HCT116 (cell line): Measurements from ENCODE around the gene SLC22A23. TPM values are rescaled to one million over a fixed set of nuclear protein-coding genes. Genes with fewer than 3 reads are reported as not detected.

ENCODE experiments used
- ATAC-seq: fragments of 200-7000 bp; cut with Tn5 transposase; 2 replicates; pipeline ENCODE4 v1.9.1; 2020; ENCODE audit warnings: mild to moderate bottlenecking, moderate library complexity
- BruUV-seq: library from RNA; stranded (reverse); fragments of 400-500 nt; replicated peaks from 2 replicates; lab custom pipeline; 2021; lab: Mats Ljungman, UMichigan
- CTCF ChIA-PET: fragments of 300-600 bp; sonication (Branson Sonifier 250); formaldehyde crosslinking; loops from one replicate; lab custom pipeline; 2021; ENCODE audit warnings: antibody characterized with exemption; lab: Charles Lee
- POLR2A ChIA-PET: fragments of 300-600, 350-600 bp; sonication (Branson Sonifier 250); formaldehyde crosslinking; loops from one replicate; lab custom pipeline; 2021; ENCODE audit warnings: antibody characterized with exemption; lab: Charles Lee
- RAD21 ChIA-PET, 2 experiments: fragments of 300-600 bp; sonication (Branson Sonifier 250); formaldehyde crosslinking; loops; one replicate each; lab custom pipeline; 2023; ENCODE audit warnings: low total read pairs in 2 of 2; ENCODE audit not compliant: uncharacterized antibody in 2 of 2, unreplicated experiment in 2 of 2, low non-redundant PET in 1 of 2; lab: Charles Lee
- DNase-seq: peaks from one replicate; pipeline ENCODE4 v3.0.0-alpha.2; 2010; ENCODE audit warnings: low read depth, low spot score
- H2AFZ ChIP-seq: fragments of 200-600 bp; shearing (Covaris generic), sonication (generic); 2 replicates; pipeline ENCODE4 v1.6.1; 2017; ENCODE audit warnings: low read depth, mixed run types, mixed read lengths, antibody characterized with exemption, low read length; ENCODE audit not compliant: poor library complexity, severe bottlenecking
- H3K27ac ChIP-seq: 2 replicates; pipeline ENCODE4 v1.5.1; 2012; ENCODE audit warnings: low read depth, low read length
- H3K27me3 ChIP-seq: fragments of 200-600 bp; sonication (generic); 2 replicates; pipeline ENCODE4 v1.6.1; 2016; ENCODE audit warnings: mixed run types, low read length, mixed read lengths; ENCODE audit not compliant: insufficient read depth
- H3K36me3 ChIP-seq, 2 experiments: fragments of 200-500 bp in 1 of 2; fragments of 200-600 bp in 1 of 2; sonication (Bioruptor generic) in 1 of 2; sonication (generic) in 1 of 2; 2 replicates each; pipeline versions ENCODE4 v1.5.1 to v1.6.1; 2014 to 2016; ENCODE audit warnings: low read length in 2 of 2, inconsistent platforms in 1 of 2, mixed read lengths in 1 of 2, mixed run types in 1 of 2; ENCODE audit not compliant: insufficient read depth in 2 of 2, control insufficient read depth in 1 of 2
- H3K4me1 ChIP-seq, 2 experiments: fragments of 200-600 bp in 1 of 2; sonication (generic) in 1 of 2; 2 replicates each; pipeline versions ENCODE4 v1.5.1 to v1.6.1; 2012 to 2017; ENCODE audit warnings: low read length in 2 of 2, inconsistent platforms in 1 of 2, mild to moderate bottlenecking in 1 of 2, mixed read lengths in 1 of 2, mixed run types in 1 of 2, moderate library complexity in 1 of 2; ENCODE audit not compliant: insufficient read depth in 2 of 2, control insufficient read depth in 1 of 2
- H3K4me2 ChIP-seq: fragments of 200-600 bp; sonication (generic); 2 replicates; pipeline ENCODE4 v1.6.1; 2017; ENCODE audit warnings: mixed run types, low read length, mixed read lengths
- H3K4me3 ChIP-seq, 2 experiments: fragments of 200-600 bp in 1 of 2; sonication (generic) in 1 of 2; replicated peaks in 1 of 2; 2 replicates each; pipeline ENCODE4 v1.5.1; 2011 to 2016; ENCODE audit warnings: low read length in 2 of 2, control low read depth in 1 of 2, low read depth in 1 of 2, mild to moderate bottlenecking in 1 of 2, mixed read lengths in 1 of 2, mixed run types in 1 of 2
- H3K79me2 ChIP-seq: fragments of 200-600 bp; sonication (generic); 2 replicates; pipeline ENCODE4 v1.6.1; 2017; ENCODE audit warnings: mild to moderate bottlenecking, mixed run types, low read length, moderate library complexity, mixed read lengths; ENCODE audit not compliant: insufficient read depth
- H3K9ac ChIP-seq: fragments of 200-600 bp; sonication (generic); 2 replicates; pipeline ENCODE4 v1.6.1; 2016; ENCODE audit warnings: low read length, mixed read lengths
- H3K9me2 ChIP-seq: fragments of 200-600 bp; sonication (generic), shearing (Covaris generic); 2 replicates; pipeline ENCODE4 v1.6.1; 2017; ENCODE audit warnings: mixed run types, mild to moderate bottlenecking, moderate library complexity; ENCODE audit not compliant: insufficient read depth
- H3K9me3 ChIP-seq, 2 experiments: fragments of 200-500 bp in 1 of 2; fragments of 200-600 bp in 1 of 2; sonication (Bioruptor generic) in 1 of 2; sonication (generic) in 1 of 2; 2 replicates each; pipeline ENCODE4 v1.6.1; 2014 to 2017; ENCODE audit warnings: low read length in 2 of 2, mixed read lengths in 2 of 2, inconsistent platforms in 1 of 2, low read depth in 1 of 2, mild to moderate bottlenecking in 1 of 2, mixed run types in 1 of 2, moderate library complexity in 1 of 2; ENCODE audit not compliant: control insufficient read depth in 1 of 2, insufficient read depth in 1 of 2
- H4K20me1 ChIP-seq: fragments of 200-600 bp; sonication (generic), shearing (Covaris generic); 2 replicates; pipeline ENCODE4 v1.6.1; 2017; ENCODE audit warnings: mixed run types, mild to moderate bottlenecking, moderate library complexity; ENCODE audit not compliant: insufficient read depth
- CBX3 ChIP-seq: IDR thresholded peaks from 2 replicates; pipeline ENCODE4 v1.6.1; 2012; ENCODE audit warnings: low read depth
- CEBPB ChIP-seq: IDR thresholded peaks from 2 replicates; pipeline ENCODE4 v1.6.1; 2012; ENCODE audit warnings: low read depth
- EGR1 ChIP-seq: IDR thresholded peaks from 2 replicates; pipeline ENCODE4 v1.6.1; 2012; ENCODE audit warnings: low read depth
- EZH2 ChIP-seq: fragments of 200-600 bp; sonication (generic); IDR thresholded peaks from 2 replicates; pipeline ENCODE4 v1.6.1; 2017; ENCODE audit warnings: antibody characterized with exemption, mixed run types
- EZH2phosphoT487 ChIP-seq: fragments of 200-600 bp; IDR thresholded peaks from 2 replicates; pipeline ENCODE4 v1.6.1; 2018; ENCODE audit warnings: antibody characterized with exemption, borderline replicate concordance
- FOSL1 ChIP-seq: IDR thresholded peaks from 2 replicates; pipeline ENCODE4 v1.6.1; 2012; ENCODE audit warnings: low read depth
- JUND ChIP-seq: IDR thresholded peaks from 2 replicates; pipeline ENCODE4 v1.6.1; 2012
- POLR2AphosphoS5 ChIP-seq: IDR thresholded peaks from 2 replicates; pipeline ENCODE4 v1.6.1; 2011; ENCODE audit warnings: mild to moderate bottlenecking, low read depth, low read length, moderate library complexity
- RAD21 ChIP-seq: IDR thresholded peaks from 2 replicates; pipeline ENCODE4 v1.6.1; 2012; ENCODE audit warnings: low read depth, mild to moderate bottlenecking
- SIN3A ChIP-seq: IDR thresholded peaks from 2 replicates; pipeline ENCODE4 v1.6.1; 2012; ENCODE audit warnings: low read depth
- SP1 ChIP-seq: IDR thresholded peaks from 2 replicates; pipeline ENCODE4 v1.6.1; 2012; ENCODE audit warnings: low read depth
- SRF ChIP-seq: IDR thresholded peaks from 2 replicates; pipeline ENCODE4 v1.6.1; 2012; ENCODE audit warnings: low read depth
- YY1 ChIP-seq: IDR thresholded peaks from 2 replicates; pipeline ENCODE4 v1.6.1; 2011; ENCODE audit warnings: low read length, low read depth, moderate library complexity, mild to moderate bottlenecking; ENCODE audit not compliant: insufficient replicate concordance; ENCODE audit errors: extremely low read depth
- ZFX ChIP-seq: fragments of 450-650 bp; IDR thresholded peaks from 2 replicates; pipeline ENCODE4 v1.6.1; 2017
- ZNF274 ChIP-seq: fragments of 200-500 bp; sonication (Bioruptor generic); IDR thresholded peaks from 2 replicates; pipeline ENCODE4 v1.6.1; 2014; ENCODE audit warnings: mild to moderate bottlenecking, low read depth, low read length, inconsistent platforms
- intact Hi-C: fragments of 100-400 bp; cut with micrococcal nuclease; formaldehyde crosslinking; loops from 2 replicates; pipeline ENCODE4 v1.10.0; 2022
- total RNA-seq: library from RNA; stranded (reverse); gene quantifications from one replicate; pipeline ENCODE4 v1.2.1, GENCODE V29; 2021; ENCODE audit not compliant: unreplicated experiment
- TF ChIP-seq, protein P1 (sequence below): IDR thresholded peaks from 2 replicates; pipeline ENCODE4 v1.6.1; 2011; ENCODE audit warnings: mild to moderate bottlenecking, low read length, moderate library complexity; ENCODE audit not compliant: insufficient replicate concordance; ENCODE audit errors: extremely low read depth
- TF ChIP-seq, protein P2 (sequence below): IDR thresholded peaks from 2 replicates; pipeline ENCODE4 v1.6.1; 2012; ENCODE audit warnings: low read depth
- TF ChIP-seq, protein P3 (sequence below): IDR thresholded peaks from 2 replicates; pipeline ENCODE4 v1.6.1; 2012
- TF ChIP-seq, protein P4 (sequence below): IDR thresholded peaks from 2 replicates; pipeline ENCODE4 v1.6.1; 2012

Gene SLC22A23
- total RNA-seq, 1 experiment from 2014 or later = 11.5 TPM

DNA sequence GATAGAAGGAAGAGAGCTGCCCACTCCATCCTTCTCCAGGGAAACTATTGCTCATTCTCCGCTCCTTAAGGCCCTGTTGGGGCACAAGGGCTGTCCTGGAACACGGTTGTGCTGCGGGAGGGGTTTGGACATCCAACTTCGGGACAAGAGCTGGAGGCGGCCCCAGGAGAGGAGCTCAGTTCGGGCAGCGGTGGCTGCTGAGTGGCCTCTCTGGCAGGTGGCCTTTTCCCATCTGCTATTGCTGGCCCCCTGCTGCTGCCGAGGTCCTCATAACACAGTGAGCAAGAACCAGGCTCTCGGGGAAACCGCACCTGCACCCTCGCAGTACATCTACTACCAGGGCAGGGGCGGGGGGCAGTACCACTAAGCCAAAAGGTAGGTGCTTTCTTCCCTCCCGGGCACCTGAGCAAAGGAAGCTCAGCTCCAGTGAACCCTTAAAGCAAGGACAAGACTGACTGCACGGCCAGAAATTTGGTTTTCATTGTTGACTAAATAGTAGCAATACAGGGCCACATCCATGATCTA, 134.4 kb downstream of the SLC22A23 start:
- H3K4me2 ChIP-seq = no peak overlapping the region
- H4K20me1 ChIP-seq = no peaks in the 10 kb centered on the region
- no peak for ATAC-seq
- ChIA-PET RAD21 (no interaction called here), POLR2A (no interaction called here), CTCF (no interaction called here)
- no peaks in the 10 kb centered on the region for H3K36me3 ChIP-seq
- no peaks in the 10 kb centered on the region for H3K9me3 ChIP-seq
- no peaks in the 10 kb centered on the region for H3K27me3 ChIP-seq
- no TSS peak for BruUV-seq
- H2AFZ ChIP-seq = no peak overlapping the region
- peaks cover 0 to 10% of the 10 kb centered on the region in 2 experiments; a peak in 1 of 4 replicates for H3K4me1 ChIP-seq
- no peak for DNase-seq
- H3K4me3 ChIP-seq = no peak overlapping the region
- no peaks in the 10 kb centered on the region for H3K9me2 ChIP-seq
- H3K9ac ChIP-seq = no peak overlapping the region
- intact Hi-C loops = no loop called here
- no peaks in the 10 kb centered on the region for H3K79me2 ChIP-seq
- H3K27ac ChIP-seq = no peak overlapping the region
- TF ChIP-seq POLR2AphosphoS5 (no peak), JUND (no peak), ZNF274 (no peak), SIN3A (no peak), YY1 (no peak), CBX3 (no peak), EGR1 (no peak), EZH2 (no peak), RAD21 (no peak), EZH2phosphoT487 (no peak), FOSL1 (no peak), CEBPB (no peak), SP1 (no peak), SRF (no peak), ZFX (no peak)
- TF ChIP-seq, protein P1, sequence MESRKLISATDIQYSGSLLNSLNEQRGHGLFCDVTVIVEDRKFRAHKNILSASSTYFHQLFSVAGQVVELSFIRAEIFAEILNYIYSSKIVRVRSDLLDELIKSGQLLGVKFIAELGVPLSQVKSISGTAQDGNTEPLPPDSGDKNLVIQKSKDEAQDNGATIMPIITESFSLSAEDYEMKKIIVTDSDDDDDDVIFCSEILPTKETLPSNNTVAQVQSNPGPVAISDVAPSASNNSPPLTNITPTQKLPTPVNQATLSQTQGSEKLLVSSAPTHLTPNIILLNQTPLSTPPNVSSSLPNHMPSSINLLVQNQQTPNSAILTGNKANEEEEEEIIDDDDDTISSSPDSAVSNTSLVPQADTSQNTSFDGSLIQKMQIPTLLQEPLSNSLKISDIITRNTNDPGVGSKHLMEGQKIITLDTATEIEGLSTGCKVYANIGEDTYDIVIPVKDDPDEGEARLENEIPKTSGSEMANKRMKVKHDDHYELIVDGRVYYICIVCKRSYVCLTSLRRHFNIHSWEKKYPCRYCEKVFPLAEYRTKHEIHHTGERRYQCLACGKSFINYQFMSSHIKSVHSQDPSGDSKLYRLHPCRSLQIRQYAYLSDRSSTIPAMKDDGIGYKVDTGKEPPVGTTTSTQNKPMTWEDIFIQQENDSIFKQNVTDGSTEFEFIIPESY = no peak
- TF ChIP-seq, protein P2, sequence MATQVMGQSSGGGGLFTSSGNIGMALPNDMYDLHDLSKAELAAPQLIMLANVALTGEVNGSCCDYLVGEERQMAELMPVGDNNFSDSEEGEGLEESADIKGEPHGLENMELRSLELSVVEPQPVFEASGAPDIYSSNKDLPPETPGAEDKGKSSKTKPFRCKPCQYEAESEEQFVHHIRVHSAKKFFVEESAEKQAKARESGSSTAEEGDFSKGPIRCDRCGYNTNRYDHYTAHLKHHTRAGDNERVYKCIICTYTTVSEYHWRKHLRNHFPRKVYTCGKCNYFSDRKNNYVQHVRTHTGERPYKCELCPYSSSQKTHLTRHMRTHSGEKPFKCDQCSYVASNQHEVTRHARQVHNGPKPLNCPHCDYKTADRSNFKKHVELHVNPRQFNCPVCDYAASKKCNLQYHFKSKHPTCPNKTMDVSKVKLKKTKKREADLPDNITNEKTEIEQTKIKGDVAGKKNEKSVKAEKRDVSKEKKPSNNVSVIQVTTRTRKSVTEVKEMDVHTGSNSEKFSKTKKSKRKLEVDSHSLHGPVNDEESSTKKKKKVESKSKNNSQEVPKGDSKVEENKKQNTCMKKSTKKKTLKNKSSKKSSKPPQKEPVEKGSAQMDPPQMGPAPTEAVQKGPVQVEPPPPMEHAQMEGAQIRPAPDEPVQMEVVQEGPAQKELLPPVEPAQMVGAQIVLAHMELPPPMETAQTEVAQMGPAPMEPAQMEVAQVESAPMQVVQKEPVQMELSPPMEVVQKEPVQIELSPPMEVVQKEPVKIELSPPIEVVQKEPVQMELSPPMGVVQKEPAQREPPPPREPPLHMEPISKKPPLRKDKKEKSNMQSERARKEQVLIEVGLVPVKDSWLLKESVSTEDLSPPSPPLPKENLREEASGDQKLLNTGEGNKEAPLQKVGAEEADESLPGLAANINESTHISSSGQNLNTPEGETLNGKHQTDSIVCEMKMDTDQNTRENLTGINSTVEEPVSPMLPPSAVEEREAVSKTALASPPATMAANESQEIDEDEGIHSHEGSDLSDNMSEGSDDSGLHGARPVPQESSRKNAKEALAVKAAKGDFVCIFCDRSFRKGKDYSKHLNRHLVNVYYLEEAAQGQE = no peak
- TF ChIP-seq, protein P3, sequence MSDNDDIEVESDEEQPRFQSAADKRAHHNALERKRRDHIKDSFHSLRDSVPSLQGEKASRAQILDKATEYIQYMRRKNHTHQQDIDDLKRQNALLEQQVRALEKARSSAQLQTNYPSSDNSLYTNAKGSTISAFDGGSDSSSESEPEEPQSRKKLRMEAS = no peak
- TF ChIP-seq, protein P4, sequence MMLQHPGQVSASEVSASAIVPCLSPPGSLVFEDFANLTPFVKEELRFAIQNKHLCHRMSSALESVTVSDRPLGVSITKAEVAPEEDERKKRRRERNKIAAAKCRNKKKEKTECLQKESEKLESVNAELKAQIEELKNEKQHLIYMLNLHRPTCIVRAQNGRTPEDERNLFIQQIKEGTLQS = no peak
